GM23248 (cell line): Measurements from ENCODE around the gene CADM1.

Source experiments
- EZH2 ChIP-seq: fragments of 200-600 bp; sonication (generic); IDR thresholded peaks from 2 replicates; pipeline ENCODE4 v1.6.1; 2018; ENCODE audit warnings: antibody characterized with exemption, mild to moderate bottlenecking; ENCODE audit not compliant: insufficient read depth, poor library complexity, severe bottlenecking
- EZH2phosphoT487 ChIP-seq: fragments of 200-600 bp; sonication (generic); IDR thresholded peaks from 2 replicates; pipeline ENCODE4 v1.6.1; 2018; ENCODE audit warnings: antibody characterized with exemption, moderate library complexity, mild to moderate bottlenecking, low read depth; ENCODE audit not compliant: insufficient read depth

- TF ChIP-seq EZH2, result no peak
- no peak for TF ChIP-seq EZH2phosphoT487
Observed at GRCh38 chr11:115153731-115154354, 350.4 kb downstream of the CADM1 start.
